ENCODE measurements around the gene AGPS.
"Not testable (repeated sequence)": the region's sequence is repeated elsewhere in the genome, so short reads cannot be mapped to it uniquely, and the experiment has no call there.

The AGPS gene

DNA sequence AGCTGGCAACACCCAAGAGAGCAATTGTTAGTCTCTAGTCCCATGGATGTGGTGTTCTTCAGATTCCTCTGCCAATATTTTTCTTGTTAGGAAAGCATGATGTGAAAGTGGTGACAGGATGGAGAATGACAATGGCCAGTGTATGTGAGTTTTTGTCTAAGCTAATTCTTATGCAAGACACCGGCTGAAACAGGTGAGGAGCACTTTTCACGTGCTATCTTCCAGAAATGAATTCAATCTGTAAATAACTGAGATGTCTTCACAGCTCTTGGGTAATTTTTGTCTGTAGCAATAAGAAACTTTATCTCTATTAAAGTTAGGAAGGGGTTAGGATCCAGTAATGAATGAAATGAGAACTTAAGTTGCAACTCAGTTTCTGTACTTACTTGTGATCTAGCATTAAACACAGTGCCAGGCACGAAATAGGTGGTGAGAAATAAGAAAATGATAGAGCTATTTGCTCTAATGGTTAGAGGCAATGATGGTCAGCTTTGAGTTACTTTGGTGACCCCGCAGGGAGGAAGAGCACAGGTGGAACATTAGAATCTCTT is 676 bp upstream of the AGPS start:
- no peak for DNase-seq (ENCODE audit: low read depth)

DNA sequence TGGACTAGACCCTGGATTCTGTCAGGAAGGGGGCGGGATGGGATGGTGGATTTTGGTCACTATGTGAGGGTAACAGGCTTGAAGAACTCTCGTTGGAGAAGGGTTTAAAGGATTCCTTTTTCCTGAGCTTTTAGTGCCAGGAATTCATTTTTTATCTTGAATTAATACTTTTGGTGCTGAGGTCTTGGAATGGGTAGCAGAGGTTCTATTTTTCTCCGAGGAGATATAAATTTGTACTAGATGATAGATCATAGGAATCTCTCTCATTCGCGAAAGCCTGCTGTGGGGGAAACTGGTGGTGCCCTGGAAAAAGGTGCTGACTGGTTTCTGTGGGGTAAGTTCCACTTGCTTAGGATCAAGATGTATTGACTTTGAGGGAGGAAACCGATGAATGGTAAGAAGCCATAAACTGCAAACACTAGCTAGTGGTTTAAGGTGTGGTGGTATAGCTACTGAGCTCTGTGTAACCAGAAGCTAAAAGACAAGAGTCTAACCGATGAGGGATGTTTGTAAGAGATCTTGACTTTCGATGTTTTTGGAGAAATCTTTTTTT is 706 bp downstream of the AGPS start:
- DNase-seq (ENCODE audit: low read depth): no peak

DNA sequence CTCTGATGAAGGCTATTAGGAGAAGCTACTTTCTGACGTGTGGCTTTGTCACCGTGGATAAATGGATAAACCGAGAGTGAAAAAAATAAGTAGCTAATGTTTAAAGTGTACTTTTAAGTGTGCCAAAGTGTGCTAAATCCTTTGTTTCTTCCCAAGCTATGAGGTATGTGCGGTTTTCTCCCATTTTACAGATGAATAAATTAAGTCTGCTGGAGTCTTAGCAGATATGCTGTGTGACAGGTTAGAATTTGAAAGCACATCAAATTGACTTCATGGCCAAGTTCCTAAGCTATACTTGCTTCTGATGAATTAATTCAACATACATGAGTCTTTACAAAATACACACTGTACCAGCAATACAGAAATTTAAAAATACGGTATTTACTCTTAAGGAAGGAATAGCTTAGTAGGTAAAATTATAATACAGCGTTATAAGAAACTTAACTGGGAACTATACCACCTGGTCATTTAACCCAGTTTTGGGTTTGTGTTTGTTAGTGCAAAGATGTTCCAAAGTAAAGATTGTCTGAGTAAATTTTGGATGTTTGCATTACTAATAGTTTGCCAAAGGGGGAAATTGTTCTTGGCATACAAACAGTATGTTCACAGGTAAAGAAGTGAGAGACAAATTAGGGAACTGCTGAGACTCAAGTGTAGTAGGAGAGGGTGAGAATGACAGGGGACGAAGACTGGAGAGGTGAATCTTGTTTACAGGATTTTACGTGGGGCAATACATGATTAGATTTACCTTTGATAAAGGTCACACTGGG is 1.4 kb downstream of the AGPS start:
- no peak for DNase-seq (ENCODE audit: low read depth)

DNA sequence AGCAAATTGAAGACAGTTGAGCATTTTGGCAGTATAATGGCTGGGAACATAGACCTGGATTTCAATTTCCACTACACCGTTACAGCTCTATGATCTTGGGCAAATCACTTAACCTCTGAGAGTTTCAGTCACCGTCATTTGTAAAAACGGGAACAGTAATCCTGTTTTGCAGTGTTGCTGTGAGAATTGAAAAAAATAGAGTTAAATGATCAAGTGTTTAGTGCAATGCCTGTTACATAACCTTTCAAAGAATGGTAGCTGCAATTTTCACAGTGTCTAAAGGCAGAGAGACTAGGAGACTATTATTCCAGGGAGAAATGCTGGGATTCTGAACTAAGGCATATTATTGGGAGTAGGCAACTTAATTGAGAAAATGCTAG is 2.0 kb downstream of the AGPS start:
- no peak for DNase-seq (ENCODE audit: low read depth)

DNA sequence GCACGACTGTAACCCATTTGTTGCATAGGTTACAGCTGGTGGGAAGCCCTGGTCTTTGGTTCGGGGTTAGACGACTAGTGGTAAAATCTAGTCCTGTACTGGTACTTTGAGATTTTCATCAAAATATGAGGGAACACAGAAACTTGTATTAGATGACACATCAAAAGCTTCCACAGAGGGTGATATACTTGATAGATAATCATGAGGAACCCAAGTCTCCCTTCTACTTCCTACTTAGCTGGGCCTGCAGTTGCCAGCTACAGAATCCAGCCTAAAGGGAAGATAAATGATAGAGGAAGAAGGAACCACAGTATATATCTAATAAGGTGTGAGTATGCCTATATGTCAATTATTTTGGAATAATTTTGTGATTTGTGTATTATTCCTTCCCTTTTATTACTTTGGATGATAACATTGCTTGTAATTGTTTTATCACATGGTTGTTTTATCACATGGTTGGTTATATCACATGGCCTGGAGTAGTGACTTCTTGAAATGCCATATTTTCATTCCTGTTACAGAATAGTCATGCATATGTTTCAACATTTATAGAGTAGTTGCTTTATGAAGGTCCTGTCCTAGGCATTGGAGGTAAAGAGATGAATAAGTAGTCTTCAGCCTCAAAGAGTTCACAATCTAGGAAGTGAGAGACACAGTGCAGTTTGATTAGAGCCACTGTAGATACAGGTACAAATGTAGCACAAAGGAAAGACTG is 2.9 kb downstream of the AGPS start:
- no peak for DNase-seq (ENCODE audit: low read depth)

DNA sequence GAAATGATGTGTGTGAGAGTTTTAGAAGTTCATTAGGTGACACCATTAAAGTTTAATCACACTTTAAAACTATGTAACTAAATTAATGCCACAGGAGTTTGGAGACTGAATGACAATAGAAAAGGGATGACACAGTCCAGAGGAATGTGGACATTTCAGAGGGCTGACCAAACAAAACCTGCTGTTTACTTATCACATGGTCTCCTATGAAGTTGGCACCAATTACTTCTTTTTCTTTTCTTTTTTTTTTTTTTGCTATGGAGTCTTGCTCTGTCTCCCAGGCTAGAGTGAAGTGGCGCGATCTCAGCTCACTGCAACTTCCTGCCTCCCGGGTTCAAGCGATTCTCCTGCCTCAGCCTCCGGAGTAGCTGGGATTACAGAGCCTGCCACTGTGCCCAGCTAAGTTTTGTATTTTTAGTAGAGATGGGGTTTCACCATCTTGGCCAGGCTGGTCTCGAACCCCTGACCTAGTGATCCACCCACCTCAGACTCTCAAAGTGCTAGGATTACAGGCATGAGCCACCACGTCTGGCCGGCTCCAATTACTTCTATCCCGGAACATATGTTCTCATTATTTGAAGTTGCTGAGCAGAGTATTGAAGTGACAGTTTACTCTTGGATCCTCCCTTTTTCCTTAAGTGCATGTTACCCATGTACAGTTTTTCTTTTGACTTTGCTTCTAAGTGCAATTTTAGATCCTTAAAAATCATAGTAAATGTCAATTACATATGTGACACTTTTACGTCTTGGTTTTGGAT is 4.3 kb downstream of the AGPS start:
- no peak for DNase-seq (ENCODE audit: low read depth)

DNA sequence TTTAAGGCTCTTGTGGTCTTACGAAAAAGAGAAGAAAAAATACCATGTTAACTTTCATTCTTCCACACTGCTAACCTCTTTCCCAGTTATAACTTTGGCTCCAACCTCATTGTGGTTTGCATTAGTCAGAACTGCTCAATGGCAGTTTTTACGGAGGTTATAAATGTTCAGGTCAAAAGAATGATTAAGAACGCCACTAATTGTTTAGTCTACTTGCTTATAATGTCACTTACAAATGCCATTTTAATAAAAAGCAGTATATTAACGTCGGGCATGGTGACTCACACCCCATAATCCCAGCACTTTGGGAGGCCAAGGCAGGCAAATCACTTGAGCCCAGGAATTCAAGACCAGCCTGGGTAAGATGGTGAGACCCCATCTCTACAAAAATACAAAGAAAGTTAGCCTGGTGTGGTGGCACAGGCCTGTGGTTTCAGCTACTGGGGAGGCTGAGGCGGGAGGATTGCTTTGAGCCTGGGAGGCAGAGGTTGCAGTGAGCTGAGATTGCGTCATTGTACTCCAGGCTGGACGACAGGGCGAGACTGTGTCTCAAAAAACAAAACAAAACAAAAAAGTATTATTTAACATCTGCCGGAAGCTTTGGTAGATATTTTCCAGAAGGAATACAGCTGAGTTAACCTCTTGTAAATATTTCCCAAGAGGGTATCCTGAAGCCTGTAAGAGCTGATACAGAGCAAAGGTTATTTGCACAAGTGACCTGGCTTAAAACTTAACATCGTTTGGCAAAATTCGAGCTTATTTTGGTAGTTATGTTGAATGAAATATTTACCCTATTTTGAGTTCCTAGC is 5.1 kb downstream of the AGPS start:
- DNase-seq (ENCODE audit: low read depth): no peak

DNA sequence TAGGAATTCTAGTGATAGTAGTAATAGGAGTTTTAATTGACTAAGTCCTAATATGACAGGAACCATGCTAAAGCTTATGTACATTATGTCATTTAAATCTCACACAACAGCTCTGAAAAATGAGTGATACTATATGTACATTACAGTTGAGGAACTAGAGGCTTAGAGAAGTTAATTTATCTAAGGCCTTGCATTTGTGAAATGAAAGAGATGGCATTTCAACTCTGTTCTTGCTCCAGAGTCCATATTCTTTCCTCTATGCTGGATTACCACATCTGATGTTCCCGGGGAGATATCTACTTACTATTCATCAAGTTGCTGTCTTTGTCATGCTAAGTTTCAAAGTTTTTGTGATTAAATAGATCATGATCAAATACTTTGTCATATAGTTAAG is 5.7 kb downstream of the AGPS start:
- DNase-seq (ENCODE audit: low read depth): no peak

DNA sequence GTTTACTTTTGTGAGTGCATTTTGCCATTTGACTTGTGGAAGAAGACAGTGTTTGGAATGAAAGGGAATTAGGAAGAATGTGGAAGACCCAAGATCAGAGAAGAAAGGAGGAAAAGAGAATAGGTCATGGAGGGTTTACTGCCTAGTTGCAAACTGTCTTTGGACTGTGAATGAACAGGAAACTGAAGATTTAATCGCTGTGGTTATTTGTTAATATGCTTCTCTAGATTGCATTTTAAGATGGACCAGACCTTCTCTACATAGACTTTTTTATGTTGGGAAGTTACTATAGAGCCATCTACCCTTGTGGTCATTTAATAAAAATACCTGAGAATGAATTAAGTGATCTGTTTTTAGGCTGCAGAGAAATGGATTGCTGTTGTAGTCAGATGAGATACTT is 6.2 kb downstream of the AGPS start:
- no peak for DNase-seq (ENCODE audit: low read depth)

DNA sequence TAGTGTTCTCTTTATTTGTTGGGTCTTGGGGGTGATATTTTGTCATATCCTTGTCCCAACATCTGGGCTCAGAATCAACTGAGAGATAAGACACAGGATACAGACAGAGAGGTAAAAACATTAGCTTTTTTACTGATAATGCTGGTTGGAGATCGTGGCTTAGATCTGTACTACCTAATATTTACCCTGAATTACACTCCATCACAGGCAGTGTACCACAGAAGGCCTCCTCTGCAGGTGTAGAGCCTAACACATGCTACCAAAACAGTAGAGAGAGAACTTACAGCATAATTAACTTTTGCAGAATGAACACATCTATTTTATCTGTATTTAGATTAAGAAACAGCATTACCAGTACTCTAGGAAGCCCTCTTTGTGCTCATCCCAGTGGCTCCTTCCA is 6.8 kb downstream of the AGPS start:
- no peak for DNase-seq (ENCODE audit: low read depth)

DNA sequence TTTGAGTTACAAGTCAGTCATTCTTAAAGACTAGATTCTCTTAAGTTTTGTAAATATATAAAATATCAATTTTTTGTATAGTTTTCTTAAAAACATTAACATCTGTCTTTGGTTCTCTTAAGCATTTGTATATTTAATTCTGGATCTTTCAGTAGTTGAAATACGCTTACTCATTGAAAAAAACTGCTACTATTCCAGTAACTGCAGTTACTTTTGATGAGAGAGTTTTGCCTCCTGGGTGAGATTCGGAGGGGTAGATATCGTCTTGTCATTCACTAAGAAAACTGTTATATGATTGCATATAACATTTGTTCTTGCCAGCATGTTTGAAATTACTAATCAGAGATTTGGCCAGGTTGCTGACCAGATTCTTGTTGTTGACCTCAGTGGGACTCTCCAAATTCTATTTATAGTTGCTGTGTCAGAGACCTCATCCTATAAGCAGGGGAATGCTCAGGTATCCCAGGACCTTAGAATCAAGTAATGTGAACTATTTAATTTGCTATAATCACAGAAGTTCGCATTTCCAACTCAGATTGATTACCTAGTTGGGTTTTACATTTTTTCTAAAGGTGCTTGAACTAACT is 7.9 kb downstream of the AGPS start:
- DNase-seq (ENCODE audit: low read depth): no peak

DNA sequence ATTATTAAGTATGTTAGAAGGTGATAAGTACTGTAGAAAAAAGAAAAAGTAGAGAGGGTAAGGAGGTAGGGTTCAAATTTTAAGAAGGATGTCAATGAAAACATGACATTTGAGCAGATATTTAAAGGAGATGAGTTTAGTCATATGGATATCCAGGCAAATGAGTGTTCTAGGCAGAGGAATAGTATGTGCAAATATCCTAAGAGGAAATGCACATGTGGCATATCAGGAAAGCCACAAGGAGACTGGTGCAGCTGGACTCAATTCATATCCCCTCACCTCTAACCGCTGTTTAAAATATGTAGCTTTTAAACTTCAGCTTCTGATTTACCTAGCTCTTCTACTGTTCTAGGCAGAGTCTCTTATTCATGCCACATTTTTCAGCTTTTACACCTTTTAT is 9.5 kb downstream of the AGPS start:
- no peak for DNase-seq (ENCODE audit: low read depth)

DNA sequence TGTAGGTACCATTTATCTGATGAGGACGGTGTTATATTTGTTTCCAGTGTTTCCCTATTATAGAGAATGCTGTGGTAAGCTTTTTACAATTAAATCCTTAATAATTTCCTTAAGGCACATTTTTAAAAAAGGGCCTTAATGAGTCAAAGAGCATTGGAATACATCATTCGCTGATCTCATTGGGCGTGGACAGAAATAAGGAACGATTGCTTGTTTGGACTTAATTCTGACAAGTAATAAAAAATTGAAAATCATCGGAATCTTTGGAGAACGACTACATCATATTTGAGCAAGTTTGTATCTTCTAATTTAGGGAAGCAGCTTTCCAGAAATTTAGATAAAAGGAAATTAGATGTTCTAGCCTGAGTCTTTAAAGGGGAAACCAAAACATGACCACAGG is 11.3 kb downstream of the AGPS start:
- no peak for DNase-seq (ENCODE audit: low read depth)

DNA sequence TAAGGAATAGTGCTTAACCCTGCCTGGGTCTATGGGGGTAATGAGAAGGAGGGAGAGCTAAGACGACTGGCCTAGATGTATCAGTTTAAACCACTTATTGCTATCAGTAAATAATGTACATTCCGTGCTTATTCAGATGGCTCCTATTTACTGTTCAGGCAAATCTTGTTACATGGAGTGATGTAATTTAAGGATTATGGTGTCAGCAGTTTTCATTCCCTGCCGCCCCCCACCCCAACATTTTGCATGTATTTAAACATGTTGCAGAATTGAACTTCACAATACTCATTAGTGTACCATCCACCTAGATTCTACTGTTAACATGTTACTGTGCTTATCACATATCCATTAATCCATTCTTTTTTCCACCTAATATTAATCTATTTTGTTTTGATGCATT is 11.7 kb downstream of the AGPS start:
- no peak for DNase-seq (ENCODE audit: low read depth)

DNA sequence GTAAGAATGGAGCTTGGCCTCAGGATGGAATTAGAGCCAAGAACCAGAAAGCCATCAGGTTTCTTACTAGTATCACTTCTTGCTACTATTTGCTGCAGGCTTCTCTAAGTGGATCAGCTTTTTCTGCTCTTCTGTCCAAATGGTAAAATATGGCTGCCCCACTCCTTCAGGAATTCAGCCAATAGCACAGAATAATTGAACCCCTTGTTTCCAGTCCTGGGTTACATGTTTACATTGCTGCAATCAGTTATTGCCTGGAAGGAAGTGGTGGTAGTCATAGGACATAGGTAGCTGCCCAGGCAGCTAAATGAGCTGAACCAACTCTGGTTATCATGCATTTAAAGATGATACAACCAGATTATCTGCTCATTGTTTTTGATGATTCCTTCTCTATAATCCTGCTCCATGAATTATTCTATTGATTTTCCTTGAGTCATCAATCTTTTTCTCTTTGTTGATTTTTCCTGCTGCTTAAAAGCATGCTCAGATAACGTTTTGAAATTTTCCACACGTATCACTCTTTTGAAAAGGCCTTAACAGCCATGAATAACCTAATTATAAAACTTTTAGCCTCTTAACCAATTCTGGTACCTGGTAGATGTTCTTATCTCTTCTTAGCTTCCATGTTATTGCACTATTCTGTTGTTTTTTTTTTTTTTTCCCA is 12.6 kb downstream of the AGPS start:
- DNase-seq (ENCODE audit: low read depth): no peak

DNA sequence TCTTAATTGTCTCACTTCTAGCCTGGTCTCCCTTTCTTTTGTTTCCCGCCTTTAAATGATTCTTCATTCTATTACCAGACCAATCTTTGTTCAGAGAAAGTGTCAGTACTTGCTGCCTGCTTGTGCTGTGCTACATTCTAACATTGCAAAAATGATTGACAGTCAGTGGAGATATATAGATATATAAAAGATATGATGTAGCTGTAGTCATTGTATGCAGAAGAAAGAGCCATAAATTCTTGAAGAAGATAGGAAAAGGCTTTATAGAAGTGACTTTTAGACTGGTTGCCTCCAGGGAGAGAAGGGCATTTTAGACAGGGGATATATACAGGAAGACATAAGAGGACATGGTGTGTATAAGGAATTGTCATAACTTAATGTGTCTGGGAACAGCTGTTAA is 13.6 kb downstream of the AGPS start:
- no peak for DNase-seq (ENCODE audit: low read depth)

DNA sequence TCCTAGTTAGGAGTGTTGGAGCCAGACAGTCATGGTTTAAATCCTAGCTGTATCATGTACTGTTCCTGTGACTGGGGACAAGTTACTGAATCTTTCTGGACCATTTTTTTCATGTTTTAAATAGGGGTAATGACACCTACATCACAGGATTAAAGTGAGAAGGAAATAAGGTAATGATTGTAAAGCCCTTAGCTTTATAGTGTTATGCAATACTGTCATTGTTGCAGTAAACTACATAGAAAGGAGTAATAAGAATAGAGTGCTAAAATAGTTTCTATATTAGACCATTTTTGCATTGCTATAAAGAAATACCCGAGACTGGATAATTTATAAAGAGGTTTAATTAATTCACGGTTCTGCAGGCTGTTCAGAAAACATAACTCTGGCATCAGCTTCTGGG is 14.5 kb downstream of the AGPS start:
- no peak for DNase-seq (ENCODE audit: low read depth)

DNA sequence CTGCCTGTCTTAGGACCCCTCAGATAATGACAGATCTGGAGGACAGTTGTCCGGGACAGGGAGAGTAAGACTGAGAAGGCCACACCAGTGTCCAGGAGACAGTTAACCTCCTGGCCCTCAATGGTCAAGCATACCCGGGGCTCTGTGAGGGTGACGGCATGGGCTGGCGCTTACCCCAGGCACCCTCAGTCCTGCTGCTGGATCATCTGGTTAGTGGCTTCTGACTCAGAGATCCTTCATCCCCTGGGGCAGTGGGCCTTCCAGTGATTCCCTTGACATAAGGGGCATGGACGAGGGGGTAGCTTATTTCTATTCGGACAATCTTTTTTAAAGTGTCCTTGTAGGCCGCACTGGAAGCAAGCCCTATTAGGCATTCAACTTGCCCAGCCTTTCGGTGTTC is 18.1 kb downstream of the AGPS start:
- DNase-seq (ENCODE audit: low read depth): not testable (repeated sequence)

DNA sequence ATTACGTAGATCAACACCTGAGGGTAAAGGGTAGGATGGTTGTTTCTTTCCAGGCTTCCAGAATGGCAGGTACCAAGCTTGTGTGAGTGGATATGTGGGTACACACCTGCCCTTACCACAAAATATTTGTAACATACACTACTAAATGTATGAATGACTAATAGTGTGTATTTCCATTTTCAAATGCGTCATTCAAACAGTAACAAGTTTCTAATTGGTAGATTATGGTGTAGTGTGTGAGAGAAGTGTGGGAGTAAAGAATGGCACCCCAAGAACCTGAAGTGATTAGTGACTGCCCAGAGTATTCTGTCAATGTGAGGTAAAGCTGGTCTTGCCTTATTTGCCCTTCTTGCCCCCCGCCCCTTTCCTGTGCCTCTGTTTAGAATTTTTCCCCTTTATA is 21.1 kb downstream of the AGPS start:
- no peak for DNase-seq (ENCODE audit: low read depth)

DNA sequence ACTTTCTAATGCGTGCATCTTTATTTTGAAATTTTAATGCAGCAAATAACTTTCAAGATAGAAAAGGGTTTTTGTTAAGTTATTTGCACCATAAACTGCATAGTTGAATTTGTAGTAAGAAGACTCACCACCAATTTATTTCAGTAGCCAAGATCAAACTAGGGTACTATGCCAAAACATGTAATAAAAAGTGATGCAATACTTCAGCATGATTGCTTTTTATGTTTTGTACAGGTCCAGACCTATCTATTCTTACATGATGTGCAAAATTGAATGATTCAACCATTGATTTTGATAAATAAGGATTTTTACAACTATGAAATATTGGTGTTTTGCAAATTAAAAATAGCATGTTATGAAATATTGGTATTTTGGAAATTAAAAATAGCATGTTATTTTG is 26.7 kb downstream of the AGPS start:
- DNase-seq (ENCODE audit: low read depth): no peak

DNA sequence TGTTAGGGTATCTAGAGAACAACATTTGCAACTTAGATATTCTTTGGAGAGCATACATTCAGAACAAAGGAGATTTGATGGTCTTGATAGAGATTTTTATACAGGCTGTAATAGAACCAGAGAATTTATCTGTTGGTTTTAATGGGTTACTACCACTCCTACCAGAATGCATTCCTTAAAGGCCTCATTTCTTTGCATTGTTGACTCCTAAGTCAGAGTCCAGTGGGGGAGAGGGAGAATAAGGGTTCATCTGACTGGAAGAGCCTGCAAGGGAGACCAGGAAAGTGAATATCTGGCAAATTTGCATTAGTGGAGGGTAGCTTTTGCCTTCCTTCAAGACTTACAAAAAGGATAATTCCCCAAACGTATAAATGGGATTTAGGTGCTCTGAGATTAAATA is 29.7 kb downstream of the AGPS start:
- no peak for DNase-seq (ENCODE audit: low read depth)
